ENCODE data around the gene C2CD2L.
"Not testable (repeated sequence)": the region's sequence is repeated elsewhere in the genome, so short reads cannot be mapped to it uniquely, and the experiment has no call there.

The C2CD2L gene

DNA sequence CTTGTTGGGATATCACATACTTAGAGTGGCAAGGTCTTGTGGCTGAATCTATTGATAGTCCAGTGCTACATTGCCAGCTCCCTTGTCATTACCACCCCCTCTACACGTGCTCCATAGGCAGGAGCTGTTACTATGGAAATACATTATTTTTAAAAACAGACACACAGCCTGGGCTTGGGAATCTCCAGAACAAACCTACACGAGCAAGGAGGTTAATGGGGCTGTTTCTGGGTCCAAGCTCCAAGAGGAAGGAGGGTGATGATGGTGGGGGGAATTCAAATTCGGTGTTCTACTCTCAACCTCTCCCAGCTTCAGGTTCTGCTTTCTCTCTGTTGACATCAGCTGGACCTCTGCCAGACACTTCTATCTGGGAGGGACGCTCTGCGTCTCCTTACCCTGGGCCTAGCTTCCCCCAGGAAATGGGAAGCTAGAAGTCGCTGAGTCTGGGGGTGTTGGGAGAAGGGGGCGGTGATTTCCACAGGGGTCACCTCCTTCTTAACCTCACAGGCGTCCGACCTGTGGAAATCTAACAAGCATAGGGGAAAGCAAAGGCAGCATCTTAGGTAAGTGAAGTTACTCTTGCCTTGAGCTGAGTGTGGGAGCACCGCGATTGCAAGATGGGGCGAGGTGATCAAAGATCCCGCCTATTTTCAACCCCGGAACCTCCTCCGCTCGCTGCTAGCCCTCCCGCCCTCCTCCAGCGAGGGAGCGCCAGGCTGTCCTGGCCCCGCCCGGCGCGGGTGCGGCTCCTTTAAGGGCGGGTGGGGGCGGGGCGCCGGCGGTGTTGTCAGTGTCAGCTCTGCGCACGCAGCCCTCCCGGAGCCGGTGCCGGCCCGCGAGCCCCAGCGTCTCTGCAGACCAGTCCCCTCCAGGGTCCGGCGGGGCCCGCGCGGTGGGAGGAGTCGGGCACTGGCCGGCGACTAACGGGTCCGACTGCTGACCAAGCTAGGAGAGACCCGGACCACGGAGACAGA is at the start of gene C2CD2L:
C2CD2L (plus strand) TSS at position 781 of the 974 bp plus-strand sequence. CDS start 398 bp downstream, outside the sequence.
- TF ChIP-seq ZNF384 (IDR thresholded peaks at IDR 0.05) (no peak), L3MBTL2 (conservative IDR thresholded peaks at IDR 0.05) (peak; percentile 55; the same call in 1 of the 2 replicates)
- ChIA-PET CTCF (interaction anchor here (0.5 to 1.3 kb wide), 4 partner anchors 13 to 232 kb away, joined by 3 to 5 read pairs (median 4); partner anchors contain the start of gene NLRX1), POLR2A (interaction anchor here (0.6 to 7.0 kb wide), 22 partner anchors 9 to 1421 kb away, joined by 3 to 67 read pairs (median 4); partner anchors contain the start of genes CBL, HINFP, HMBS and HYOU1)
- peak; percentile 90 for DNase-seq (ENCODE audit: extremely low spot score)

DNA sequence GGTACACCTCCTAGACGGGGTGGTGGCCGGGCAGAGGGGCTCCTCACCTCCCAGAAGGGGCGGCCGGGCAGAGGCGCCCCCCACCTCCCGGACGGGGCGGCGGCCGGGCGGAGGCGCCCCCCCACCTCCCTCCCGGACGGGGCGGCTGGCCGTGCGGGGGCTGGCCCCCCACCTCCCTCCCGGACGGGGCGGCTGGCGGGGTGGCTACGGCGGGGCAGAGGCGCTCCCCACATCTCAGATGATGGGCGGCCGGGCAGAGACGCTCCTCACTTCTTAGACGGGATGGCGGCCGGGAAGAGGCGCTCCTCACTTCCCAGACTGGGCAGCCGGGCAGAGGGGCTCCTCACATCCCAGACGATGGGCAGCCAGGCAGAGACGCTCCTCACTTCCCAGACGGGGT is 48.0 kb upstream of the C2CD2L start:
- CTCF ChIA-PET; DNase-seq (ENCODE audit: extremely low spot score); POLR2A ChIA-PET: not testable (repeated sequence)

DNA sequence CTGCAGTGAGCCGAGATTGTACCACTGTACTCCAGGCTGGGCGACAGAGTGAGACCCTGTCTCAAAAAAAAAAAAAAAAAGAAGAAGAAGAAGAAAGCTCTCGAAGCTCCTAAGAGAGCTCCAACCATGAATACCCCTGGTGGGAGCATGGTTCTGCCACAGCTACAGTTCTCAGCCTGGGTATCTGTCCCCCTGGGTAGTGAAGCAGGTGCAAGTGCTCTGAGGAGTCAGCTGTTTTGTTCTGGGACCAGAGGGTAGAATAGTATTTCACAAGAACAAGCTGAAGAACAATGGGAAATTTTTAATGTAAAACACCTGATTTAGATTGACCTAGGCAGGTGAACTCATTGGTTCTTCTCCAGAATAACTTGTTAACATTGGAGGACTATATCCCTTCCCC is 45.9 kb upstream of the C2CD2L start:
- no peak for DNase-seq (ENCODE audit: extremely low spot score)
- CTCF ChIA-PET, result interaction anchor here (0.6 kb wide), 1 partner anchor 77 kb away, joined by 6 read pairs; no protein-coding TSS in a partner anchor
- no peak for TF ChIP-seq FOXM1 (IDR thresholded peaks at IDR 0.05; ENCODE audit: borderline replicate concordance)
- no peak for TF ChIP-seq CTBP1 (IDR thresholded peaks at IDR 0.05; ENCODE audit: borderline replicate concordance)
- TF ChIP-seq, protein P1, sequence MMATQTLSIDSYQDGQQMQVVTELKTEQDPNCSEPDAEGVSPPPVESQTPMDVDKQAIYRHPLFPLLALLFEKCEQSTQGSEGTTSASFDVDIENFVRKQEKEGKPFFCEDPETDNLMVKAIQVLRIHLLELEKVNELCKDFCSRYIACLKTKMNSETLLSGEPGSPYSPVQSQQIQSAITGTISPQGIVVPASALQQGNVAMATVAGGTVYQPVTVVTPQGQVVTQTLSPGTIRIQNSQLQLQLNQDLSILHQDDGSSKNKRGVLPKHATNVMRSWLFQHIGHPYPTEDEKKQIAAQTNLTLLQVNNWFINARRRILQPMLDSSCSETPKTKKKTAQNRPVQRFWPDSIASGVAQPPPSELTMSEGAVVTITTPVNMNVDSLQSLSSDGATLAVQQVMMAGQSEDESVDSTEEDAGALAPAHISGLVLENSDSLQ (IDR thresholded peaks at IDR 0.05), result no peak
- no peak for TF ChIP-seq NFRKB (IDR thresholded peaks at IDR 0.05)
- TF ChIP-seq ELF4 (IDR thresholded peaks at IDR 0.05), result no peak
- TF ChIP-seq BHLHE40 (IDR thresholded peaks at IDR 0.05; ENCODE audit: borderline replicate concordance), result no peak
- no peak for TF ChIP-seq ZNF384 (IDR thresholded peaks at IDR 0.05)
- TF ChIP-seq LEF1 (IDR thresholded peaks at IDR 0.05; ENCODE audit: borderline replicate concordance), result no peak
- TF ChIP-seq FOXK2 (IDR thresholded peaks at IDR 0.05), result no peak
- TF ChIP-seq ARNT (IDR thresholded peaks at IDR 0.05), result no peak
- TF ChIP-seq SUZ12 (IDR thresholded peaks at IDR 0.05), result no peak
- no peak for TF ChIP-seq TARDBP (IDR thresholded peaks at IDR 0.05)
- POLR2A ChIA-PET, result no interaction called here

DNA sequence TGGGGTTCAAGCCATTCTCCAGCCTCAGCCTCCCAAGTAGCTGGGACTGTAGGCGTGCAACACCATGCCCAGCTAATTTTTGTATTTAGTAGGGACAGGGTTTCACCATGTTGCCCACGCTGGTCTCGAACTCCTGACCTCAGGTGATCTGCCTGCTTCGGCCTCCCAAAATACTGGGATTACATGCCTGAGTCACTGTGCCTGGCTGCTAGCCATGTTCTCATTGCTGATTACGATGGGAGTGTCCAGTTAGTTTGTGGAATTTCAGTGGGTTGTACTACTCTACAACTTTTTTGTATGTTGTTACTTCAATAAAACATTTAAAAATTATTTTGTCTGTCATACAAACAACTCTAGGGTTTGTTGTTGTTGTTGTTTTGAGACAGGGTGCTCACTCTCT is 44.4 kb upstream of the C2CD2L start:
- TF ChIP-seq SUZ12 (IDR thresholded peaks at IDR 0.05) (no peak), SP1 (IDR thresholded peaks at IDR 0.05) (no peak), TARDBP (IDR thresholded peaks at IDR 0.05) (no peak), ZNF384 (IDR thresholded peaks at IDR 0.05) (no peak), FOXM1 (IDR thresholded peaks at IDR 0.05; ENCODE audit: borderline replicate concordance) (no peak), BHLHE40 (IDR thresholded peaks at IDR 0.05; ENCODE audit: borderline replicate concordance) (no peak), ELF4 (IDR thresholded peaks at IDR 0.05) (no peak), NFRKB (IDR thresholded peaks at IDR 0.05) (no peak), ARNT (IDR thresholded peaks at IDR 0.05) (no peak), L3MBTL2 (conservative IDR thresholded peaks at IDR 0.05) (no peak), FOXA1 (IDR thresholded peaks at IDR 0.05) (no peak), CTBP1 (IDR thresholded peaks at IDR 0.05; ENCODE audit: borderline replicate concordance) (no peak), HDGF (IDR thresholded peaks at IDR 0.05; ENCODE audit: borderline replicate concordance) (no peak), LEF1 (IDR thresholded peaks at IDR 0.05; ENCODE audit: borderline replicate concordance) (no peak), FOXK2 (IDR thresholded peaks at IDR 0.05) (no peak)
- TF ChIP-seq, protein P1 (IDR thresholded peaks at IDR 0.05), result no peak
- POLR2A ChIA-PET, result interaction anchor here (0.7 to 1.2 kb wide), 2 partner anchors 33 to 44 kb away, joined by 3 to 4 read pairs; partner anchors contain the start of genes RPS25 and TRAPPC4
- CTCF ChIA-PET, result no interaction called here
- DNase-seq (ENCODE audit: extremely low spot score), result no peak

DNA sequence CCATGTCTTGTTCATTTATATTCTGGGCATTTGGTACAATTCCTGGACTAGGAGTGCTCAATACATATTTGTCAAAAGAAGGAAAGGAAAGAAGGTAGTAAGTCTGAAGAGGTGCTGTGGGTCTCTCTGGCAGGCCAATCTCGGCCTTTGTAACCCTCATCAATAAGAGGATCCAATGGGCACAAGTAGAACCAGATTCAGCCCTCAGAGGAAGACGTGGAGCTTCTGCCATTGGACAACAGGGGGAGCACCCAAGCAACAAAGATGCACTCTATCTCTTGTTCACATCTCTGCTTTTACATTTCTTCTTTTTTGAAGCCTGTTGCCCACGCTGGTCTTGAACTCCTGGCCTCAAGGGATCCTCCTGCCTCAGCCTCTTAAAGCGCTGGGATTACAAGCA is 41.8 kb upstream of the C2CD2L start:
- POLR2A ChIA-PET, result interaction anchor here (1.0 to 1.5 kb wide), 3 partner anchors 19 to 68 kb away, joined by 3 to 6 read pairs (median 4); partner anchors contain the start of gene HMBS
- CTCF ChIA-PET, result interaction anchor here (0.7 to 0.8 kb wide), 2 partner anchors 9 to 273 kb away, joined by 3 to 4 read pairs; partner anchors contain the start of gene HYOU1
- TF ChIP-seq NFRKB (IDR thresholded peaks at IDR 0.05) (no peak), ARNT (IDR thresholded peaks at IDR 0.05) (no peak), FOXA1 (IDR thresholded peaks at IDR 0.05) (no peak), LEF1 (IDR thresholded peaks at IDR 0.05; ENCODE audit: borderline replicate concordance) (no peak), ZNF384 (IDR thresholded peaks at IDR 0.05) (no peak), BHLHE40 (IDR thresholded peaks at IDR 0.05; ENCODE audit: borderline replicate concordance) (no peak), ELF4 (IDR thresholded peaks at IDR 0.05) (no peak), FOXK2 (IDR thresholded peaks at IDR 0.05) (no peak), HDGF (IDR thresholded peaks at IDR 0.05; ENCODE audit: borderline replicate concordance) (no peak), TARDBP (IDR thresholded peaks at IDR 0.05) (no peak), CTBP1 (IDR thresholded peaks at IDR 0.05; ENCODE audit: borderline replicate concordance) (no peak)
- TF ChIP-seq, protein P1 (IDR thresholded peaks at IDR 0.05), result no peak
- DNase-seq (ENCODE audit: extremely low spot score), result peak; percentile 39
